ENCODE results near the gene DCTN1.

GRCh38 chr2:74312913-74313312, 67.2 kb downstream of the DCTN1 start:
- TF ChIP-seq CTCF (IDR thresholded peaks at IDR 0.05; ENCODE audit: low read depth, low read length) (no peak), POLR2A (IDR thresholded peaks at IDR 0.05; ENCODE audit: extremely low read depth, insufficient read length) (no peak), MYC (IDR thresholded peaks at IDR 0.05; ENCODE audit: low read depth, low read length) (no peak)
